ENCODE measurements around the gene TUBB. TPM values are rescaled to one million over a fixed set of nuclear protein-coding genes. Genes with fewer than 3 reads are reported as not detected.

Gene TUBB
- total RNA-seq, 1 donor from 2014 or later = 2,264 TPM

- peak; percentile 35 for DNase-seq
- TF ChIP-seq, protein P1, sequence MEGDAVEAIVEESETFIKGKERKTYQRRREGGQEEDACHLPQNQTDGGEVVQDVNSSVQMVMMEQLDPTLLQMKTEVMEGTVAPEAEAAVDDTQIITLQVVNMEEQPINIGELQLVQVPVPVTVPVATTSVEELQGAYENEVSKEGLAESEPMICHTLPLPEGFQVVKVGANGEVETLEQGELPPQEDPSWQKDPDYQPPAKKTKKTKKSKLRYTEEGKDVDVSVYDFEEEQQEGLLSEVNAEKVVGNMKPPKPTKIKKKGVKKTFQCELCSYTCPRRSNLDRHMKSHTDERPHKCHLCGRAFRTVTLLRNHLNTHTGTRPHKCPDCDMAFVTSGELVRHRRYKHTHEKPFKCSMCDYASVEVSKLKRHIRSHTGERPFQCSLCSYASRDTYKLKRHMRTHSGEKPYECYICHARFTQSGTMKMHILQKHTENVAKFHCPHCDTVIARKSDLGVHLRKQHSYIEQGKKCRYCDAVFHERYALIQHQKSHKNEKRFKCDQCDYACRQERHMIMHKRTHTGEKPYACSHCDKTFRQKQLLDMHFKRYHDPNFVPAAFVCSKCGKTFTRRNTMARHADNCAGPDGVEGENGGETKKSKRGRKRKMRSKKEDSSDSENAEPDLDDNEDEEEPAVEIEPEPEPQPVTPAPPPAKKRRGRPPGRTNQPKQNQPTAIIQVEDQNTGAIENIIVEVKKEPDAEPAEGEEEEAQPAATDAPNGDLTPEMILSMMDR (IDR thresholded peaks at IDR 0.05; ENCODE audit: partially characterized antibody, unreplicated experiment) = no peak
- H3K36me3 Mint-ChIP-seq (ENCODE audit: unreplicated experiment) = peaks cover 4% of the 10 kb centered on the region
- H3K27me3 Mint-ChIP-seq (ENCODE audit: unreplicated experiment) = peaks cover 22% of the 10 kb centered on the region
- peak overlapping the region; percentile 89 for H3K27ac Mint-ChIP-seq (ENCODE audit: unreplicated experiment)
- H3K4me3 Mint-ChIP-seq (ENCODE audit: unreplicated experiment) = peak overlapping the region; percentile 94
- peaks cover 21% of the 10 kb centered on the region for H3K4me1 Mint-ChIP-seq (ENCODE audit: low read depth, unreplicated experiment)
- peaks cover 13% of the 10 kb centered on the region for H3K9me3 Mint-ChIP-seq (ENCODE audit: unreplicated experiment)
Measured at GRCh38 chr6:30743099-30744053, 23.2 kb downstream of the TUBB start.

- DNase-seq = peak; percentile 87
- Mint-ChIP-seq H3K27me3 (ENCODE audit: unreplicated experiment) (peaks cover 22% of the 10 kb centered on the region), H3K36me3 (ENCODE audit: unreplicated experiment) (peaks cover 4% of the 10 kb centered on the region), H3K27ac (ENCODE audit: unreplicated experiment) (peak within 1 kb of the TSS; percentile 89), H3K9me3 (ENCODE audit: unreplicated experiment) (peaks cover 13% of the 10 kb centered on the region), H3K4me3 (ENCODE audit: unreplicated experiment) (peak within 1 kb of the TSS; percentile 94), H3K4me1 (ENCODE audit: low read depth, unreplicated experiment) (peaks cover 21% of the 10 kb centered on the region)
- TF ChIP-seq, protein P1 (IDR thresholded peaks at IDR 0.05; ENCODE audit: partially characterized antibody, unreplicated experiment) = peak; percentile 57
Measured at GRCh38 chr6:30744054-30744805, 24.1 kb downstream of the TUBB start, which contains the start of gene IER3. Gene IER3, minus strand, starts transcription at chr6:30744547. Its CDS starts 29 bp downstream, at chr6:30744518.

GRCh38 chr6:30747300-30747687, 27.1 kb downstream of the TUBB start:
- TF ChIP-seq, protein P1 (IDR thresholded peaks at IDR 0.05; ENCODE audit: partially characterized antibody, unreplicated experiment) = no peak

DNA sequence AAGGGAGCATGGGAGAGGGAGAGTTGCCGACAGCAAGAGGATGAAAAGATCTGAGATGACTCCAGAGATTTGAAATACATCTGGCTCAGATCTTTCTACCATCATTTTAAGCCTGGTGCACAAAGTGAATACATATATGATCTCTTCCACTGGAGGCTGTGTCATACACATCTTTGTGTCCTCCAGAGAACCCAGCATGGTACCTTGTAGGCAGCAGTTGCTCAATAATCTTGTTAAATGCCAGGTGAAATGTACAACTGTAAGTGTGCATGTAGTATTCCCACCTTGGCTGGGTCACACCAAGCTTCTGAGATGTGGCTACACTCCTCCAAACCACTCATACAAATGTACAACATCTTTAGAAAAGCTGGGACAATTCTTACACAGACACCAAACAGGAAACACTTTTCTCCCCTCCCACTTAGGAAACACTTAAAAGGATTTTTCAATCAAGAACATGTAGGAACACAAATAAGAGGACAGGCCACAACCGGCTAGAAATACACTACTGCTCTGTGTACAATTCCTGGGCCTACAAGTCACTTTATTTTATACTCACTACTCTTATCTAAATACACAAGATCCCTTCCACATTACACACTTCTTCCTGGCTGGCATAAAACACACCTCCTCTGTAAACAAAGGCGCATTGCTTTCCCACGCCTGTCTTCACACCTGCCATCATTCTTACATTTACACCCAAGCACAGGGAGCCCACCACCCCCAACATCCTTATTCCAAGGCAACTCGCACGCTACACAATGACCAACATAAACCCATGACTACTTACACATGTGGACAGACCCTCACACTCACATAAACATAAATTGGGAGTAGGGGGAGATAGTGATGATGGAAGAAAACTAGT, 28.0 kb downstream of the TUBB start:
- peaks cover 10% of the 10 kb centered on the region for H3K9me3 Mint-ChIP-seq (ENCODE audit: unreplicated experiment)
- H3K36me3 Mint-ChIP-seq (ENCODE audit: unreplicated experiment) = no peaks in the 10 kb centered on the region
- no peak for DNase-seq
- no peak overlapping the region for H3K27ac Mint-ChIP-seq (ENCODE audit: unreplicated experiment)
- H3K27me3 Mint-ChIP-seq (ENCODE audit: unreplicated experiment) = peaks cover 12% of the 10 kb centered on the region
- TF ChIP-seq, protein P1 (IDR thresholded peaks at IDR 0.05; ENCODE audit: partially characterized antibody, unreplicated experiment) = no peak
- H3K4me3 Mint-ChIP-seq (ENCODE audit: unreplicated experiment) = no peak overlapping the region
- H3K4me1 Mint-ChIP-seq (ENCODE audit: low read depth, unreplicated experiment) = peaks cover 10% of the 10 kb centered on the region

More at GRCh38 chr6:30747300-30747687, 27.1 kb downstream of the TUBB start:
- no peak overlapping the region for H3K4me3 Mint-ChIP-seq (ENCODE audit: unreplicated experiment)
- no peaks in the 10 kb centered on the region for H3K36me3 Mint-ChIP-seq (ENCODE audit: unreplicated experiment)
- H3K27ac Mint-ChIP-seq (ENCODE audit: unreplicated experiment) = no peak overlapping the region
- H3K27me3 Mint-ChIP-seq (ENCODE audit: unreplicated experiment) = peaks cover 12% of the 10 kb centered on the region
- peaks cover 10% of the 10 kb centered on the region for H3K9me3 Mint-ChIP-seq (ENCODE audit: unreplicated experiment)
- H3K4me1 Mint-ChIP-seq (ENCODE audit: low read depth, unreplicated experiment) = peaks cover 11% of the 10 kb centered on the region
- DNase-seq = no peak

Data from glutamatergic neuron (in vitro differentiated cells).